Brain pericyte (primary cell): ENCODE data around the gene IPO5.
"Not testable (repeated sequence)": the region's sequence is repeated elsewhere in the genome, so short reads cannot be mapped to it uniquely, and the experiment has no call there.

ENCODE experiments used
- DNase-seq: peaks from one replicate; pipeline ENCODE4 v3.0.0-alpha.2; 2012; ENCODE audit warnings: low read depth, low spot score

Gene IPO5

DNA sequence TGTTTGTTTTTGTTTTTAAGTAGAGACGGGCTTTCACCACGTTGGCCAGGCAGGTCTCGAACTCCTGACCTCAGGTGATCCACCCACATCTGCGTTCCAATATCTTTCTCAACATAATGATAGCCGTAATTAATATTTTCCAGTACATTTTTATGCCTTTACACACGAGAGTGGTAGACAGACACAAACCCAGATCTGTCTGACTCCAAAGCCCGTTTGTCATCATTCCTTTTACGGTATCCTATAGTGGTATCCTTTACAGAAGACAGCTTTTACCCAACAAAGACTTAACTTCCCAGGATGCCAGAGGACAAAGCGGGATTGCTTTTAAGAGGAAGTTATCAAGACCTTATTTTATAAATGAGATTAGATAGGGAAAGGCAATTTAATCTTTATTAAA is 59.8 kb downstream of the IPO5 start:
- no peak for DNase-seq

DNA sequence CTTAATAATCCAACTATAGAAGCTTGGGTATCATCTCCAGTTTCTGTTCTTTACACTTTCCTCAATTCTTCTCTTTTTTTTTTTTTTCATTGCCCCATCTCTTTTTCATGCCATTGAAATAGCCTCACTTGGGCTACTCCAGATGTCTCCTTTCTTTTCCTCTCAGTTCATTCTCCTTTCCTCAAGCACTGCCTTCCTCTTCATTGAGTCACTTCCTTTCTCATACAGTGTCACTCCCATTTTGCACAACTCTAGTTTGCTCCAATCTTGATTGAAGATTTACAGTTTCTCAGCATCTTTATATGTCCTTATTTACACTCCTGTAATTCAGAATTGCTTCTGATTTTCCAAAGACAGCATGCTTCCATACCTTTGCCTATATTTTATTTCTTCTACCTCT is 61.3 kb downstream of the IPO5 start:
- no peak for DNase-seq

DNA sequence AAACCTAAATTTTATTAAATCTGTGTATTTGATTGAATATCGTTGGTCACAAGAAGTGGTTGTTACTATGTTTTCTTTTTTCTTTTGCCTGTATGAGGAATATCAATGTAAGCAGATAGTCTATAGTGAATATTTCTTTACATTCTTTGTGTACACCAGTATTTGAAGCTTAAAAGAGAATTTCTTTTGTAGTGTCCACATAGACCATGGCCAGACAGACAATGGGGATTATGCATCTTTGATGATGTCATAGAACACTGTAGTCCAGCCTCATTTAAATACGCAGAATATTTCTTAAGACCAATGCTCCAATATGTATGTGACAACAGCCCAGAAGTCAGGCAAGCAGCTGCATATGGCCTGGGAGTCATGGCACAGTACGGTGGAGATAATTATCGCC is 64.8 kb downstream of the IPO5 start:
- DNase-seq: no peak

DNA sequence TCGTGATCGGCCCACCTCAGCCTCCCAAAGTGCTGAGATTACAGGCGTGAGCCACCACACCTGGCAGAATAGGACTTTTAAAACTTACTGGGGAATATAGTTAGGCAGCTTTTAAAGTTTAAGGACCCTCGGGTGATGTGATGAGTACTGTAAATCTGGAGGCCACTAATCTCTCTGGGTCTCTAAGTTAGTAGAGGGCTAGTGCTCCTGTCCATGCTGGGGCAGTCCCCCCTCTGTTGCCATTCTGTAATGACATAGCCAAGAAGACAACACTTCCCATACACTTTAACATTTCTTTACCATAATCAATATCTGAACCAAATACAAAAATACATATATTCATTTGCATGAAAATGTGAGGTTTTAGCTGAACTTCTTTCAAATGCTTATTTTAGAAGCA is 65.7 kb downstream of the IPO5 start:
- DNase-seq: no peak

DNA sequence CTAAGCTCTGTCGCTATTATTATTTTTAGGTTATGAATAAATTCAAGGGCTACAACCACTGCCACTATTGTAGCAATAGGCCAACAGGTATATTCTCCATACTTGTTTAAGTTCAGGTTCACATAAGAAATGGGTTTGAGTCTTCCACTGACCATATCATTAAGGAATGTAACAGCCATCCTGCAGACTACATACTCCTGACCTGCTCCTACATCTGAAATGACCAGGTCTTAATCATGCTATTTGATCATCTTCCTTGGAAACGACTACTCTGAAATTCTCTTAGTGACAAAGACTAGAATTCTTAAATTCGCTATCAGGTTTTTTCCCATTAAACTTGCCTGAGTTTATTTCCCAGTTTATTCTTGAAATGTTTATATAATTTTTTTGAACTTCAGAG is 66.8 kb downstream of the IPO5 start:
- DNase-seq: no peak

DNA sequence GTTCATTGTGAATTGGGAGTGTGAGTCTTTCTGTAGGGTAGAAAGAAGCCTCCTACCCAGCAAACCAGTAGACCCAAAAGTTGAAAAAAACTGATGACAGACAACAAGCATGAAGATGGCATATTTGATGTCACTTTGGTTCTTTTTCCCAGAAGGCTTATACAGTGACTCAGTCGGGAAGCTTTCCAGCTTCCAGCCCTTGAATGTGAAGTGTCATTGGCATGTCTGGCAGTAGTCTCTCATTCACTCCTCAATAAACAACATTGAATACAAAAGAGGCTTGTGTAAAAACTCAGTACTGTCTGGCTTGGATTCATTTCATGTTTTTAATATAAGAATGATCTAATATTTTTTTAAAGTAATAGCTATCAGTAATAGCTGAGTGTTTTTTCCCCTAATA is 68.7 kb downstream of the IPO5 start:
- DNase-seq: no peak

DNA sequence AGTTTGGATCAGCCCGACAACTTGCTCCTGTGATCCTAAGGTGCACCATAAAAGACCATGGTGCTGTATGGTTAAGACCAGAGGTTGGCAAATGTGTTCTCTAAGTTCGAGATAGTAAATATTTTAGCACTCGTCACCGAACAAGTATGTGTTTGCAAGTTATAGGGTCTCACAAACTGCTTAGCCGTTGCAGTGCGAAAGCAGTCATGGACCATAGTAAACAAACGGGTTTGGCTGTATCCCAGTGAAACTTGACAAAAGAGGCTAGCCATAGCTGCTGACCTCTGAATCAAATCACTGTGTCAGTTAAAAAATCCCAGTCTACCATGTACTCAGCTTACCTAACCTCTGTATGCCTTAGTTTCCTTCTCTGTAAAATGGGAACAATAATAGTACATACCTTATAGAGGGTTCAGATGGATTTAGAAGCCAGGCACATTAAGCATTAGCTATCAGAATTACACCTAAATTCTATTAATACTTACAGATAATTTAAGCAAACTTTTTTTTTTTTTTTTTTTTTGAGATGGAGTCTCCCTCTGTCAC is 72.1 kb downstream of the IPO5 start:
- no peak for DNase-seq

DNA sequence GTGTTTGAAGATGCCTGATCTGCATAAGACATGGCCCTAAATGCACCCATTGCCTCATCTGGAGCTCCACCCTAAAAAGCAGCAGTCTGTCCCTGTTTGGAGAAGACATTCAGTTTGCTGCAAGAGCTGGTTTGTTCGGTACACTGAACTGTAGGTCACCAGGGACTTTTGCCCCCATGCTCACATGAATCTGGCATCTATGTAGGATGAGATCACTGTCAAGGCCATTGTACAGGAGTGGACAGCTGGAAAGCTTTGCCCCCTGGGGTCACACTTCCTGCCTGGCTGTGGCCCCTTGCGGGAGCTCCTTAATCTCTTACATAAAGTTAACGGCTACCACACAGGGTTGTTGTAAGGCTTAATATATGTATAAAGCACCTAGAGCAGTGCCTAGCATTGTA is 73.0 kb downstream of the IPO5 start:
- no peak for DNase-seq

DNA sequence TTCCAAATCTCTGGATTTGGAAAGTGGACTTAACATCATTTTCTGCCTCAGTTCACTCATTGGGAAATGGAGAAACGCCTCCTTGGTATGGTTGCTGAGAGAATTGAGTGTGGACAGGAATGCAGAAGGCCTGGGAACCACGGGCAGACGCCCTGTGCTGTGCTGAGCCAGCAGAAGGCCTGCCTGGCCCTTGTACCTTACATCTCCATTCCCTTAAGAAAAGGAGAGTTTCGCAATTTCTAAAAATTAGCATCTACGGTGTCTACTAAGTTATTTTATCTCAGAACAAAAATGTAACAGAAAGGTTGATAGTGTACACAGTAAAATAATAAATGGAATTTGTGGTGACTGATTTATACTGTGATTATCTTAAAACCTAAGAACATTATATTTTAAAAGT is 78.7 kb downstream of the IPO5 start:
- DNase-seq: no peak

DNA sequence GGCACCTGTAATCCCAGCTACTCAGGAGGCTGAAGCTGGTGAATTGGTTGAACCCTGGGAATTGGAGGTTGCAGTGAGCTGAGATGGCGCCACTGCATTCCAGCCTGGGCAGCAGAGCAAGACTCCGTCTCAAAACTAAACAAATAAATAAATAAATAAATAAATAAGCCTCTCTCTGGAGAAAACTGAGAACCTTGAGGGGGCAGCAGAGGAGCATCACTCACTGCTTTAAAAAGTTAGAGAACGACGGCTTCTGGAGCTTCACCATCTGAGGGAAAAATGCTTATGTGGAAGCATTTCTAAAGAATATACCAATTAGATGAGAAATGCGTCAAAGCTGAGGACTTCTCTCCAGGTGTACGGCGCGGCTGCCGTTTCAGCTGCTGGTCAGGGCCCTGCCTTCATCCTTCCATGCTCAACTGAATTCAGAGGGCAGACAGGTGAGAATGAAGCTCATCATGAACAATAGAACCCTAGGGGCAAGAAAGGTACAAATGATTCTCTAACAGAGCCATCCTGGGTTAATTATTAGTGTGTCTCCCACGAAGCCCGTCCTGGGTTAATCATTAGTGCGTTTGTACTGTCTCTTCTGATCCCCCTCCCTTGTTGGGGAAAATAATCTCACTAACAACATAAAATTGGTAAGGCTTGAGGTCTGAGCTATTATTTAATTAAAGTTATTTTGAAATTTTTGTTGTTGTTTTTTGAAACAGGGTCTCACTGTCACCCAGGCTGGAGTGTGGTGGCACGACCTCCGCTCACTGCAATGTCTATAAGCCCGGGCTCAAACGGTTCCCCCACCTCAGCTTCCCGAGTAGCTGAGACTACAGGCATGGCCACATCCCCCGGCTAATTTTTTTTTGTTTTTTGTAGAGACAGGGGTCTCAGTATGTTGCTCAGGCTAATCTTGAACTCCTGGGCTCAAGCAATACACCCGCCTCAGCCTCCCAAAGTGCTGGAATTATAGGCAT is 80.1 kb downstream of the IPO5 start:
- DNase-seq: no peak

DNA sequence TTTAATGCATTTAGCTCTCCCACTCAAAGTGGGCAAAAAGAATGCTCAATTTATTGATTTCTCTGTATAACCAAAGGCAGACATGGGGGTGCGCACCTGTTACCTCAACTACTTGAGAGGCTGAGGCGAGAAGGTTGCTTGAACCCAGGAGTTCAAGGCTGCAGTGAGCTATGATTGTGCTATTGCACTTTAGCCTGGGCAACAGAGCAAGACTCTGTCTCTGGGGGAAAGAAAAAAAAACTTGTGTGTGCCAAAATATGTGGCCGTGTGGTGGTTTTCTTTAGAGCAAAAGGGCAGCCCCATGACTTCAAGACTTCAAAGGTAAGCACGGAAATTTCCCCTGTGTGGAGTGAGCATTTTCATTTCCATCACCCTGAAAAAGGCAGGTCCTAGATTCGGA is 81.9 kb downstream of the IPO5 start:
- DNase-seq: no peak

DNA sequence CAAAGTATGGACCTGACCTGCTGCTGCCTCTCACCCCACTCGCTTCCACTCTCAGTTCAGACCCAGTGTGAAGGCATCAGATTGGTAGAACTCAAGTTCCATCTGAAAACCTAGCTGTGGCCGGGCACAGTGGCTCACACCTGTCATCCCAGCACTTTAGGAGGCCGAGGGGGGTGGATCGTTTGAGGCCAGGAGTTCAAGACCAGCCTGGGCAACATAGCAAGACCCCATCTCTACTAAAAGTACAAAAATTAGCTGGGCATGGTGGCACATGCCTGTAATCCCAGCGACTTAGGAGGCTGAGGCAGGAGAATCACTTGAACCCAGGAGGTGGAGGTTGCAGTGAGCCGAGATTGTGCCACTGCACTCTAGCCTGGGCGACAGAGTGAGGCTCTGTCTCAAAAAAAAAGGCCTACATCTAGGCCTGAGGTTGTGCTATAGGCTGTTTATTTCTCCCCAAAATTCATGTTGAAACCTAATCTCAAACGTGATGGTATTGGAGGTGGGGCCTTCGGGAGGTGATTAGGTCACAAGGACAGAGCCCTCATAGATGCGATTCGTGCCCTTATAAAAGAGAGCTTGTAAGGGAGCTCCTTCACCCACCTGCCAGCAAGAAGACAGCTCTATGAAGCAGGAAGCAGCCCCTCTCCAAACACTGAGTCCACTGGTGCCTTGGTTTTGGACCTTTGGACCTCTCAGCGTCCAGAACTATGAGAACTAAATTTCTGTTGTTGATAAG is 83.3 kb downstream of the IPO5 start:
- not testable (repeated sequence) for DNase-seq

DNA sequence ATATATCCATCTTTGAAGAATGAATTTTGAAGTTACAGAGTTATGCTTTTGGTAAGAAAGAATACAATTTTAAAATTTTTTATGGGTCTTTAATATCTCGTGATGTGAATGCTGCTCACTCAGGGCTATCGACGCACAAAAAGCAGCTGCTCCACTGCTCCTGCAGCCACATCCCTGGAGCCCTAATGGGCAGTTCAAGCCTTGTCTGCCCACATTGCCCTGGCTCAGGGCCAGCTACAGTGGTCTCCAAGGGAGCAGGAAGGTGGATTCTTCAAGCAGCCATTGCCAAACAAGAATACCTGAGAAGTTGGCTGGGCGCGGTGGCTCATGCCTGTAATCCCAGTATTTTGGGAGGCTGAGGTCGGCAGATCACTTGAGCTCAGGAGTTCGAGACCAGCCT is 85.8 kb downstream of the IPO5 start:
- no peak for DNase-seq

DNA sequence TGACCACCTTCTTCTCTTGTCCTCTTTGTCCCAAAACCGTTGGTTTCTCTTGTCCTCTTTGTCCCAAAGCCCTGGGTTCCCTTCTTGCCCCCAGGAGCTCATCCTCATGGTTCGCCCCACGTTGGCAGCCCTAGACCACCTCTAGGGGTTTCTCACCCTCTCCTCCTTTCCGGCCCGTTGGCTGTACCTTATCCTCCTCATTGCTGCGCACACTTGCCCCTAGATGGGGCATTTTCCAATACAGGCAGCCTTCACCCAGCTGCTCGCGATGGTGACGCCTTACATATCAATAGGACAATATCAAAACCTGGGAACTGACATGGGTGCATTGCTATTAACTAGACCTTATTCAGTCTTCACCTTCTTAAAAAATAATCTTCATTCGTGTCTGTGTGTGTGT is 86.5 kb downstream of the IPO5 start:
- no peak for DNase-seq

DNA sequence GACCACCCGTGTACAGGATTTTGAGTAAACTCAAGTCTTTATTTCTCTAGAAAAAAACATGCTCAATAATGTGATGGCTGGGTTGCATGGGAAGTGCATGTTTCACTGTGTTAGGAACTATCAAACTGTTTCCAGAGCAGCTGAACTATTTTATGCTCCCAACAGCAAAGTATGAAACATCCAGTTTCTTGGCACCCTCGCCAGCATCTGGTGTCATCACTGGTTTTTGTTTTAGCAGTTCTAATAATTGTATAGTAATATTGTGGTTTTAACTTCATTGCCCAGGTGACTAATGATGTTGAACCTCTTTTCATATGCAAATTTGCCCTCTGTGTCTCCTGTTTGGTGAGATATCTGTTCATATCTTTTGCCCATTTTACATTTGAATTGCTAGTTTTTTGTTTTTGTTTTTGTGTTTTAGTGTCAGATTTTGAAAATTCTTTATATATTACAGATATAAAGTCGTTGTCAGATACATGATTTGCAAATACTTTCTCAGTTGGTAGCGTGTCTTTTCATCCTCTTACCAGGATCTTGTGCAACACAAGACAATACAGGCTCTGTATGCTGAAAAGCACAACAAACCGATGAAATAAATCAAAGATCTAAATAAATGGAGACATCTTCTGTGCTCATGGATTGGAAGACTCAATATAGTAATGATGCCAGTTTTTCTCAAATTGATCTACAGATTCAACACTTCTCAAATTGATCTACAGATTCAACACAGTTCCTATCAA is 87.8 kb downstream of the IPO5 start:
- DNase-seq: no peak

DNA sequence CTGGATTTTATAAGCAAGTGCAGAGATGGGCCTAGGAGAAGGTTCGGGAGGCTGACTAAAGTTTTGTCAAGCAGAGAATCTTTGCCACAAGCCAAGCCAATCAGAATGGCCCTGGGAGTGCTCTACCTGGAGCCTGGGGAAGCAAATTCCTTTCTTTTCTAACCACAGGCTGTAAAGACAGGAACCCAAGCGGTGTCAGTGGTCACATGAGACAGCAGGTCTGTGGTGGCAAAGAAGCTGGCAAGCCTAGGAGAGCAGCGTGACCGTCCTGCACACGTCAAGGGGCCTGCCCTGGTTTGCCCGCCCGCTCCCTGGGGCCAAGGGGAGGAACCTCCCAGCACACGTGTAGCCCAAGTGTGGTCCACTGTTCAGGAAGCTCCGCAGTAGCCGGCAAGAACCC is 90.8 kb downstream of the IPO5 start:
- DNase-seq: no peak

DNA sequence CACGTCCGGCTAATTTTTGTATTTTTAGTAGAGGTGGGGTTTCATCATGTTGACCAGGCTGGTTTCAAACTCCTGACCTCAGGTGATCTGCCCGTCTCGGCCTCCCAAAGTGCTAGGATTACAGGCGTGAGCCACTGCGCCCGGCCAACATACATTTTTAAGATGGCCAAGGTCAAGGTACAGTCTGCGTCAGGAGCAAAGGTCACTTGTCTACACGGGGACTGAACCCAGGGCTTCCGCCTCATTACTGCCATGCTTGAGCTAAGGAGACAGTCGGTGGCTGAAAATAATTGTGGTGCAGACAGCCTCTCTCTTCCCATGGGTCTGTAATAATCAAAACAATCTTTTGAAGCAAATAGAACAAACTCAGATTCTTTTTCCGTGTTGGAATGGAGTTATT is 94.3 kb downstream of the IPO5 start:
- DNase-seq: not testable (repeated sequence)

DNA sequence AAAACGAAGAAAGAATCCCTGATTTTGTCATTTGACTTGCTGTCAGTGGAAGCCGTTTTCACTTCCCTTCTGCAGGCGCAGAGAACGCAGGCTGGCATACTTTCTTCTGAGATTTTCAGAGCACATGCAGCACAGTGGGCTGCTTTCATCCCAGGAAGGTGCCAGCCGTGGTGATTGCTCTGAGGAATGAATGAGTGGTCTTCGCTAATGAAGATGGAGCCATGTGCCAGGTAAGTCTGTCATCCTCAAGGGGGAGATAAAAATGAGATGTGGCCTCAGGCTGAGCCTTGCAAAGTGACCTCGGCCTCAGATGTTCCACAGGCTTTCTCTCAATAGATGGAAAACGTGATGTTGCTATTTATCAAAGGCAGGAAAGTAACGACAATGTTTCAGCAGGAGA is 94.8 kb downstream of the IPO5 start:
- no peak for DNase-seq

DNA sequence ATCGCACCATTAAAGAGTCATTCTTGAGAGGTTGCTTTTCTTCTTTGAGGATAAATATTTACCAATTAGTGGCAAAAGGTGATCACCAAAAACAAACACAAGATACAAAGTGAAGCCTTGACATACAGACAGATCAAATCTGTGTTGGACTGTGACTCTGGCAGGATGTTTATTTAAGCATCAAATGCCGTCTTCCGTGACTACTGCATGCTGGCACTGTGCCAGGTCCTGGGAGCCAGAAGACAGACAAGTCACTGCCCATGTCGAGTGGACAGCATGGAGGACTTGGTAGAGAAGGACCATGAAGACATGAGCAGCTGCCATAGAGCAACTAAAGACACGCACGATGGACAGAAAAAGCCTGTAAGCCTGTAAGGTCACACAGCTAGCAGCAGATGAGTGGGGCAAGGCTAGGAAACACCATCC is 96.6 kb downstream of the IPO5 start:
- no peak for DNase-seq

DNA sequence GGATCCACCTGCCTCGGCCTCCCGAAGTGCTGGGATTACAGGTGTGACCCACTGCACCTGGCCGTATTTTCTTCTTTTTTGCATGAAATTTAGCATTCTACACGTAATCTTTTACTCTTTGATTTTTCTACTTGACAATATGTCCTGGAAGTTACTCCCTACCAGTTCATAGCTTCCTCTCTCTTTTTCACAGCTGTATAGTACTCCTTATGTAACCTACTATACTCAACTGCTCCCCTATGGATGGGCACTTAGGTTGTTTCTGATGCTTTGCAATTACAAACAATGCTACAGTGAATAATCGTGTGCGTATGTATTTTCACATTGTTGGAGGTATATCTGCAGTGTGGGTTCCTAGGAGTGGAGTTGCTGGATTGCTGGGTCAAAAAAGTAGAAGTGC is 98.9 kb downstream of the IPO5 start:
- DNase-seq: no peak

DNA sequence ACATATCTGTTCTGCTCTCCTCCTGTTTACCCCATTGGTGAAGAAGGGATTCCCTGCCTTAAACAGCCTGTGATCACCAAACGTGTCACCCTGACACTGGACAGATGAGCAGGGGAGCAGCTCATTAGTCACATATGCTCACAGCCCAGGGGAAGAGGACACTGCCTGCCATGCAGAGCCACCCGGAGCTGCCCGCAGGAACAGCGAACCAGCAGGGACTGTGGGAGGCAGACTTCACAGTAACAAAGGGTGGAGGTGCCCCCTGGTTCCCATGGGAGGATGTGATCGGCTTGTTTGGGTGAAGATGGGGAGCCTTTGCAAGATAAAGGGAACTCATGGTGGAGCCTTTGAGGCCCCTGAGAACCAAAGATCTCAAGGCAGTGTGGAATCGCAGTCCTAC is 100.8 kb downstream of the IPO5 start:
- no peak for DNase-seq

DNA sequence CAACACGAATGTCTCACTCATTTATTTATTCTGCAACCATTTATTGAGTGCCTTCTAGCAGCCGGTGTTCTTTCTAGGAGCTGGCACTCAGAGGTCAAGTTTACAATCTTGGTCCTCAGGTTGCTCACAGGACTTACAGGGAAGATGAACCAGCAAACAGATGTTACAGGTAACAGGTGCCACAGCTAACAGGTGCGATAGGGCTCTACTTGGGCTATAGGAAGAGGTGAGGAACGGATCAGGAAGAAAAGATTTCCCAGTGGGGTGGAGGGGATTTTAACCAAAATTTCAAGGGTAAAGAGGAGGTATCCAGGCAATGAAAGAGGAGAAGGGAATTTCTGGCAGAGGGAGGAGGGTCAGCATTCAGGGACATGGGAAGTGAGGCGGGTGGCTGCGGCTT is 102.1 kb downstream of the IPO5 start:
- DNase-seq: no peak
